NCI-H1694 treated with DMSO at 0.1 percent for 48 hours (cell line): ENCODE results near the gene DSG2.

Experiments used
- DNase-seq: peaks from one replicate; lab custom pipeline; 2025; lab: John Stamatoyannopoulos, UW

DSG2 gene

DNA sequence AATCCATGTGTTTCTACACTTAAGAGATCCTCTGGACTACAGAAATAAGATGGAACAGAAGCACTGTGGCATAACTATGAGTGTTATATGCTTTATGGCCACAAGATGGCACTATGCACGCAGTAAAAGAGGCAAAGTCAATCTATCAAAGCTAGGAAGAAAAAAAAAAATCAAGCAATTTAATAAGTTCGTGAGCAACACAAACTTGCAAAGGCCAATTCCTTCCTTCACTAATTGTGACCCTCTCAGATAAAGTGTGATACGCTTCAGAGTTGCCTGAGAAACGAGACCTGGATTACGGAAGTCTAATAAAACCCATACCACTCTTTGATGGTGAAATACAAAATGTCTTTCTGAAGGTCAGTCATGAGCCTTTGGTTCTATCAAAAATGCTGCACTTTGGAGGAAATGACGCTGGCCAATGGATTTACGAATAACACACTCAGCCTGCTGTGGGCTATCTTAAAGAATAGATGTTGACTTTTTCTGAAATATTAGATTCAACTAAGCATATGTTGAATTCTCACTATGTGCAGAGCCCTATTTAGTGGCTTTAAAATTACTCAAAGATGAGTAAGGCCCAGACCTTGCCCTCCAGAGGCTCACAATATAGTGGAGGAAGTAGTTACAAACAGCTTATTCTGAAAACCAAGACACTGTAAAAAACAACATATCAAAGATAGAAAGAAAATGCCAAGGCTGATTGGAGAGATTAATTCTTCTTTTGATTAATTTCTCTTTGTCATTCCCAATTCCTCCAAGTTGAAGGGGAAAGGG is 58.2 kb downstream of the DSG2 start:
- DNase-seq, result peak; percentile 67

DNA sequence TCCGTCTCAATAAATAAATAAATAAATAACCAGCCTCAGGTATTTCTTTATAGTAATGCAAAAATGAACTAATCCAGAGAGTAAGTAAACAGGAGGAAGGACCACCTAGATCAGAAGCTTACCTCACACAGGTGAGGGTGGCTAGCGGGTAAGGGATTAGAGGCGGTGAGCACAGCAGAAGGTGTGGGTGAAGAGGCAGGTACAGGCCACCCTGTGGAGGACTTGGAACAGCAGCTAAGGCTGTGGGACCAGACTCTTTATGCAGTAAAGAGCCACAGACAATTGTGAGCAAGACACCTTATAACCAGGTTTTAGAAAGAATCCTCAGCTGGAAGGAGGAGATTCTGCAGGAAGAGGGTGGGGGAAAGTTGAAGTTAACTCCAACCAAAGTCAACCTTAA is 59.5 kb downstream of the DSG2 start:
- no peak for DNase-seq

DNA sequence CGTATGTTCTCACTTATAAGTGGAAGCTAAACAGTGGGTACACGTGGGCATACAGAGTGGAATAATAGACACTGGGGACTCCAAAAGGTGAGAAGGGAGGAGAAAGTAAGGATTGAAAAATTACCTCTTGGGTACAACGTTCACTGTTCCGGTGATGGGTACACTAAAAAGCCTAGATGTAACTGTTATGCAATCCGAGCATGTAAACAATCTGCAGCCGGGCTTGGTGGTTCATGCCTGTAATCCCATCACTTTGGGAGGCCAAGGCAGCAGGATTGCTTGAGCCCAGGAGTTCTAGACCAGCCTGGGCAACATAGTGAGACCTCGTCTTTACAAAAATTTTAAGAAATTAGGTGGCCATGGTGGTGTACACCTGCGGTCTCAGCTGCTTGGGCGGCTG is 60.6 kb downstream of the DSG2 start:
- no peak for DNase-seq

DNA sequence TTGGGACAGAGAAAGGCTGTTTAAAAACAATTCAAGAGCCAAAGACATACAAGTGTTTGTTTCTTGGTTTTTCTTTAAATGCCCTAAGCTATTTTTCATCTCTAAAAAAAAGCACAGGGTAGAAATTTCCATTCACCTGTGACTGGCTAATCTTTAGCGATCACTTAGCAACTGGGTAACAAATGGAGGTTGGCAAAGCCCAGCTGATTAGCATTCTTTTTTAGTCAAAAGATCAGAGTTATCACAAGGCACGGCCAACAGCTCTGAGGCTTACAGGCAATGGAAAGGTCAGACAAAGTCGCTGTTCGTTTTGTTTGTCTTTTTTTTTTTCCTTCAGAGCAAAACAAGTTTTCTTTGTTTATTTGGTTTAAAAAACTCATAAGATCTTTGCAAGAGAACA is 64.7 kb downstream of the DSG2 start:
- no peak for DNase-seq

DNA sequence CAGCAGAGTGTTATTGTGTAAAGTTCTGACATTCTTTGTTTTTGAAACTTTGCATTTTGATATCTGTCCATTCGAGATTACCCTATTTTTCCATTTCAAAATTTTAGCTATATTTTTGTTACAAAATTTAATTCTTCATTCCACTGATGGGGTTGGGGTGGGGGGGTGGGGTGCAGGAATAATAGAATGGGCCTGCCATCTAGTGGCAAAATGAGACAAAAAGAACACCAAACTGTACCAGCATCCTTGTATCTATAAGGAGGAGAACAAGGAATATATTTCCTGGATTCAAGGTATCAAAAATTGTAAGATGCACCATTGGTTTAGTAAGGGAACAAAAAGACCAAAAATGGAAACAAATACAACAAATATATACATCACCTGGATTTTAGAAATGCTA is 65.8 kb downstream of the DSG2 start:
- DNase-seq, result no peak

DNA sequence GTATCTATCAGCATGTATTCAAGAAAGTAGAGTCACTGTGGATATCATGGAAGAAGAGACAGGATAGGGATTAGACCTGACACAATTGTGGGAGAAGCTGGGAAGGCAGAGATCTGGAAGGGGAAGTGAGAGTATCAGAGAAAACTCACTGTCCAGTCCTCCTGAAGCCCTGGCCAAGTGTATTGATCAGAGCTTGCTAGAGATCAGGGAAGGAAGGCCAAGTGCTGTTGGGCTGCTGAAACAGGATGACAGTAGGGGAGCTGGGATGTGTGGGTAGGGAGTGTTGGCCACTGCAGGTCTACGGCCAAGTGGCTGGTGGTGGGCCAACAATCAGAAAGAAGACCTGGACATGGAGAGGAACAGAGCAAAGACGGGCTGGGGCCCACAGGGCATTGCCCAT is 67.4 kb downstream of the DSG2 start:
- no peak for DNase-seq

DNA sequence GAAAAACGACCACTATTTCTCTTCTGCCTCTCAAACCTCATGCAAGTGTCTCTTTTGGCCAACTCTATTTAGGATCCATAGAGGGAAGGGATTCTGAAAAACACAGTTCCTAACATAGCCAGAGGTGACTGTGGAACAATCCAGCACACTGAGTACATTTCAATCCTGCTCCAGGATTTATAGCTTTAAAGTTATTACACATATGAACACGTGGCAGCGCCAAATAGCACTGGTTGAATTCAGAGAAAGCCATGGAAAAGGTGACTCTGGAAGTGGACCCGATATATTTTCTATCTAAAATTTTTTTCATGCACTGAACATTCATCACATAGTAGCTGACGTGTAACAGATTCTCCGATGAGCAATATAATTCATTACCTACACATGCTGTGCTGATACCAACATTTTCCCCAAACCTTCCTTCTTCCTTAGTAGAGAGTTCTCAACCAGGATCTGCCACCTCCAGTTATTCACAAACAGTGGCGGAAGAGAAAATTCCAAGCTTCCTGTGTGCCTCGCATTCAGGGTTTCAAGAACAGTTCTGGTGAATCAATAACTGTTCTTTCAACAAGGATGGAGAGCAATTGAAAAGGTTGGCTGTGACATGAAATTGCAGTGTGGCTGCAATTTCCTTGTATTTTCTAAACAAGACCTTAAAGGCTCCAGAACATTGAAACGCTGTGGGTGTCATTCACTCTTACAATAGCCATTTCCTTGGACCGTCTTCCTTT is 68.0 kb downstream of the DSG2 start:
- no peak for DNase-seq

DNA sequence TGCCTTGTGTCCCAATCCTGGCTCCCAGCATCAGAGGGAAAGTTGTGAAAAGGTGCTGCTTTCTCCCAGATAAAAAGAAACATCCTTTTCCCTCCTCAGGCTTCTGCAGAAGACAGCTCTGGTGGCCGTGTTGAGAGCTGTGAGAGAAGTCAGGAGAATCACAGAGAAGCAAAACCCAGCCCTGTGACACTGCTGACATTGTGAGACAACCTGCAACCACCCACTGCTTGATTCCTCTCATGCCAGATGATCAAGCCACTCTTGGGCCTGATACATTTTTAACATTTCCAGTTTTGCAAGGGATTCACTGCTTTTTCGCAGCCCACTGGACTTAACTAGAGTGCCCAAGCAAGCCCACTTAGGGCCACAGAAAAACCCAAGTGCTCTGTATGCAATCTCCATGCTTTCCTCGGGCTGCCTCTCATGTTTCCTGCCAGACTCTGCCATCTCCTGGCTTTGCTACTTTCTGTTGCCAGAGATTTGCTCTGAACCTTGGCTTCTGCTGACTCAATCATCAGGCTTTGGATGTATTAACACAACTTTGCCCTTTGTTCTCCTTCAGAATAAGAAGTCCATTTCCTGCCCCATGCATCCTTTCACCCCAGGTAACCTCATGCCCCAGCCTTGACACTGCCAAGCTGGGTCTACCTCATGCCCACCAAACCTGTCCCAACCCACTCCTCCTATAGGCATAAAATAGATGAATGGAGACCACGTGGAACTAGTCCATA is 68.8 kb downstream of the DSG2 start:
- no peak for DNase-seq

DNA sequence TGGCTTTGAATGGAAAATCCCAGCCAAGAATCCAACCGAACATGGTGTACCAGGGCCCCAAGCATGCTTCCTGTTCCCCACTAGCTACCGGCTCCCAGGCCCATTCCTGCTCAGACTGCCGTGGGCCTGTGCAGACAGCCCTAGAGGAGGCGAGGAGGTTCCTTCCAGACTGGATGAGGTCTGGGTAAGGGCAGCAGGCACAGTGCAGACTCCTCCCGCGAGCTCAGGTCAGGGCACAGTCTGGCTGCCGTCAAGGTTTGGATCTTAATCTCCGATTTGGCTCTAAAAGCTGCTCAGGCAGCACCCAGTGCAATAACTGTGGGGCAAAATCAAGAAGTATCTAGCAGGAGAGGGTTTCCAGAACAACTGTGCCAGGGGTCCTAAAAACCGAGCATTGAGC is 74.4 kb downstream of the DSG2 start:
- no peak for DNase-seq

DNA sequence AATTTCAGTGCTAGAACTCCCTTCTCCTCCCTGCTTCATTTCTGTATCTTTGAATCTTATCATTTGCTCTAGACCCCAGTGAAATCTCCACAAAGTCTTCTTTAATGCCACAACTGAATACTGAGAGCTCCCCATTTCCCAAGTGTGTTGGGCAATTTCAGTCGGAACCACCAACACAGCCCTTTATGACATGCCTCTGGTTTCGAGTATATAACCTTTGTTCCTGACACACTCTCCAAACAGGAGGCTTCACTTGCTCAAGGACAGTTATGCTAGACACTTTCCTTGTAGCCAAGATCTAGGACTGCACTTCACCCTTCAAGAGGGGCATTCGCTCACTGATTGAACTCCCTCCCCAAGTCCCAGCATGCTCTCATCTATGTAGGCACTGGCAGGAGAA is 75.1 kb downstream of the DSG2 start:
- no peak for DNase-seq

DNA sequence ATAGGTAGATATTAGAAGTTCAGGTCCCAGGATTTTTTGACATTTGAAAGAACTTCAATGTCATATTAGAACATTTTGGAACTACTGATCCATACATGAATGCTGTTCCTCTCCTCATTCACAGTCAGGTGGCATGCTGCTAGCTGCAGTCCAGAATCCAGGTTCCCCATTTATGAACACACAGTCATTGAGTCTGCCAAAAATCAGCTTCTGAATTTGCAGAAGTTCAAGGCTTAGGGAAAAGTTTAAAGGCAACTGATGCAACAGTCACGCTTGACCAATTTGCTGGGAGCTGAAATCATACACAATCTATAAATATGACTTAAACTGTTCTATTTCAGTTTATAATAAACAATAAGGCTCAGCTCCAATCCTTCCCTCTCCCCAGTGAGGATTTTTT is 76.4 kb downstream of the DSG2 start:
- no peak for DNase-seq

DNA sequence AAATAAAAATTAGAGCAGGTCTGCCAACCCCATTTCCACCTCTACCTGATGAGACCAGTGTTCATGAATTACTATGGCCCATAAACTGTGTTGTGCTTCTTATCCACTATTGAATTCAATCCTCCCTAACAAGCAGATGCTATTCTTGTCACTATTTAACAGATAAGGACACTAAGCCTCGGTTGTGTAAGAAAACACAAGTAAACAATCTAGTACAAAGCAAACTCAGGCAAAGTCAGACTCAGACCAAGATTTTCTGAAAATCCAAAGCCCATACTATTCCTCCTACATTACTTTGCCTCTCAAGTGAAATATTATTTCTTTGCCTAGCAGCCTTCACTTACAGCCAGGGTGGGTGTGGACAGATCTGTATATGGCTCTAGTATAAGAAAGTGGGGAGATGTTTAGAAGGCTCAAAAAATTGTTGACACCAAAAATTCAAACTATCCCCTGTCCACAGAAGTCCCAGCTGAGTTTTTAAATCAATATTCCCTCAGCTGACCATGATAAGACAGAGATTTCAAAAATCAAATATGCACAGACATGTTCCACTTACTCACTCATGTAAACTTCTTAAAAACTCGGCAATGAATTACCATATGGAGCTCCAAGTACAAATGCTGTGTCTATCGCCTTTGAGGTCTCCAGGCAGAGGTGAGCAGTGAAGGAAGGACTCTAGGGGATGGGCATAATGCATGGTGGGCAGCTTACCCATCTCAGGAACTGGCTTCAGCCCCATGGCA is 77.7 kb downstream of the DSG2 start:
- DNase-seq, result no peak

DNA sequence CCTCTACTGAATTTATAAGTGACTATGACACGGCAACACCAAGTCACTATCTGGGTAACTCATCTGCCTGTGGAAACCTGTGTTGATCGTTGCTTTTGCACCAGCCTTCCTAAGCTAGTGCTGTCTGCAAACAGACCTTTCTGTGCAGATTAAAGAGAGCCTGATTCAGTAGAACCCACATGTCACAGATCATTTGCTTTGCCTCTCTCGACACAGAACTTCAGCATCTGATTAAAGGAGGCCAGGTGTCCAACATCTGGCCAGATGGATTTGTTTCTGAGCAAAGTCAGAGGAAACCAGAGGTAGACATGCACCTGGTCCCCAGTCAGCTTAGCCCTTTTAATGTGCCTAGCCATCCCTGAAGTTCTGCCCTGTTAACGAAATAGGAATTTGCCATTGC is 78.7 kb downstream of the DSG2 start:
- no peak for DNase-seq

DNA sequence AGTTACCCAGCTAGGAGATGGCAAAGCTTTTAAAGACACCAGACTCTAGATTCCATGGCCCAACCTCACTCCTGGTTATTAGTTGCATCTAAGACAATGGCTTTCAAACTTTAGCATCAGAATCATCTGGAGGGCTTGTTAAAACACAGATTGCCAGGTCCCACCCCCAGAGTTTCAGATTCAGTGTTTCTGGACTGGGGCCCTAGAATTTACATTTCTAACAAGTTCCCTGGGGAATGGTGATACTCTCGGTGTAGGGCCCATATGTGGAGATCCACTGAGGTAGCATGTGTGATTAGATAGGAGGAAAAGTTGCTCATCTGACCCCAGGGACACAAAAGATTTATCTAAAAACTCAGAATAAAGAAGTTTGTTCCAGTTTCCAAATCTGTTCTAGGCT is 79.2 kb downstream of the DSG2 start:
- no peak for DNase-seq

DNA sequence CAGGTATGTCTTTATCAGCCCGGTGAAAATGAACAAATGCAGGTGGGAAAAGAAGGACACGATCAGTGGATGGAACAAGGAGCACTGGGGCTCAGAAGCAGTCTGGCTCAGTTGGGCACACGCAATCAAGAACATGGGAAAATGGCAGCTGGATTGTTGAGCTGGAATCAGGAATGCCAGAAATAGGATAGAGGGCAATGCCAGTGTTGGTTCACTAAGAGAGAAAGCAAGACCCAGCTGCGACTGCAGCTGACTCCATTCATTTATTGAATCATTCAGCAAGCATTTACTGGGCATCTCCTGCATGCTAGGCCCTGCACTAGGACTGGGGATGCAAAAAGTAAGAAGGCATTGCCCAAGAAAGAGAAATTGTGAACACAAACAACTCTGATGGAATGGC is 80.1 kb downstream of the DSG2 start:
- no peak for DNase-seq

DNA sequence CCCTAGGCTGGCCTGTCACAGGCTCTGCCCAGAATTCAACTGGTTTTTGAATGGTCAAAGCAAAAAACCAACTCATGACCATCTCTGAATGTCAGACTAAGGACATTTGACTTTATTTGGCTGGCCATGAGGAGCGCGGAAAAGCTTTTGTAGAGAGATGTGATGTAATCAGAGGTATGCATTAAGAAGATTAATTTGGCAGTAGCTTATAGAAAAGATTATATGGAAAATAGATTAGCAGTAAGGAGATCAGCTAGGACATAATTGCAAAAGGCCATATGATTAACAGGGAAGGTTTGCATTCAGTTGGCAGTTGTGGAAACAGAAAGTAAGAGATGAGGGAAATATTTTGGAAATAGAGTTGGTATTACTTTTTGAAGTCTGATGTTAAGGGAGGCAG is 81.4 kb downstream of the DSG2 start:
- no peak for DNase-seq

DNA sequence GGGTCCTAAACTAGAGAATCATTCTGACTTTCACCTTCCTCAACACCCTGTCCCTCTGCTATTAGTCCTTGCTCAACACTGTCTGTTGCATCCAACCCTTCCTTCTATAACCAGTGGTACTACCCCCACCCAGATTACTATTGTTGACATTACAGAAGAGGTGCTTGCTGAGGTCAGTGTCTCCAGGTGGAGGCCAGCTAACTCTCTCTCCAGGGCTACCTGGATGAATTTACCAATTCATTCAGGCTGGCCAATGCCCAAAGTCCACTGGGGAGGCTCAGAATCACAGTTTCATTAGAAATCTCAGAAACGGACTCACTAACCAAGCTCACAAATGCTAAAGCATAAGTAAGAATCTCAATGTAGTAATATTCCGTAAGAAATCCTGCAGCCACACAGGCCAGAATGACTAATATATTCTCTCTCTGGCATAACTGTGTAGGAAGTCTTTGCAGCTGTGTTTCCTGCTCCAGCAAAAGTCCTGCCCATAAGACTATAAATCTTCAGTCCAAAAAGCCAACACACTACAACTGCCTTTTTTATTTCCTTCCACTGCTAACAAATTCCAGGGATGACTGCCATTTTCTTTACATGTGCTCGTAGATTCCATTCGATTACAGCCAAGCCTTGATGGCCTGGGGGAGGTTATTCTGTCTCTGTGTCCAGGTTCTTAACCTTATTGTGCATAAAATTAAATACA is 83.7 kb downstream of the DSG2 start:
- DNase-seq, result no peak

DNA sequence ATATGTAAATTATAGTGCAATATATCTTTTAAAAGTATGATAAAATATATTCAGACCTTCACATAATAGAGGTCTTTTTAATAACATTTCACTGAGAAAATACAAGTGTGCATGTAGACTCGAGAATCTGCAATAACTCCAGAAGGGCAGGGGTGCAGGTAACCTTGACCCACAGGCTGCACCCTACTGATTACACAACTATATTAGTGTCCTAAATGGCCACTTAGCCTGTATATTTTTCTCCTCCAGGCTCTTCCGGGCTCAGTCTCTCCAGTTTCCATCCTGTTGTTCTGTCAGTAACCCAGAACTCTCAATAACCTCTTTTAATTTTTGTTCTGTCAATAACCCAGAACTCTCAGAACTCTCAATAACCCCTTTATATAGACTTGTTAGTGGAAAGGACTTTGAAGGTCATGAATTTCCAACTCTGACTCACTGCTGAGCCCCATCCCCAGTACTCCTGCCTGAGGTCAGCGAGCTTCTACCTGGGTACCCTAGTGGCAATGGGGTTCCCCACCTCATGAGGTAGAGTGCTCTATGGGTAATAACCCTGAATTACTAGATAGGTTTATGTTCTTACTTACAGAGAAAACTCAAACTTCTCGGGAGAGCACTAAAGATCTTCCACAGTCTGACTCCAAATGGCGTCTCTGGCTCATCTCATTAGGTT is 85.3 kb downstream of the DSG2 start:
- DNase-seq, result no peak

DNA sequence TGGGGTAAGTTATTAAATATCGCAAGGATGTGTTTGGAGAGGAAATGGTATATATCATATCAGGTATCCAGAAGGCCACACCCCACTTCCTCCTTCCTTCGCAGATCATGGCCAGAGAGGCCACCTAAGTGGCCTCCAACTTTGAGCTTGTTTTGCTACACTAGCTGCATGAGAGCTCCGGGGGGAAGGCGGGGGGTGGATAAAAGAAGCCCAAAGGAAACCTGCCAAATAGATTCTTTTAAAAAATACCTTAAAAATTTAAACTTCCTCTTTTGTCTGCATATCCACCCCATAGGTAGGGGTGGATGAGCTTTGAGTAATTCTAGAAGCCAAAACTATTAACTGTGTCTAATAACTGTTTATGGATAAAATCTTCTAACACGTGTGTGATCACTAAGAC is 88.0 kb downstream of the DSG2 start:
- no peak for DNase-seq

DNA sequence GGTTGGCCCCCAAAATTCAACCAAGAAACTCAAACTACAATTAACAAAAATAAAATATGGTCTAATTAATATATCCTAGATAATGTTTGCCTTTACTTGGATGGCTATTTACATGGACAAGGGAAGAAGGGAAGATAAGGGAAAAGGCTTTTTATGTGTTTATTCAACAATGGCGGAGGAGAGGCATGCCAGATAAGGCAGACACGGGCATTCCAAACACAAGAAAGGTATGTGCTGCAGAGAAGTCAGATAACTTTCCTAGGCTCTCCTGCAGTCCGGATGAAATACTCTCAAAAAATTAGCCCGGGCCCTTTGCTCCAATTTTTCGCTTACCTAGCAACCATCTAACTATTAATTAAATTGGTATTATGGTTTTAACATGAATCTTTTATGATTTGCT is 88.6 kb downstream of the DSG2 start:
- DNase-seq, result no peak

DNA sequence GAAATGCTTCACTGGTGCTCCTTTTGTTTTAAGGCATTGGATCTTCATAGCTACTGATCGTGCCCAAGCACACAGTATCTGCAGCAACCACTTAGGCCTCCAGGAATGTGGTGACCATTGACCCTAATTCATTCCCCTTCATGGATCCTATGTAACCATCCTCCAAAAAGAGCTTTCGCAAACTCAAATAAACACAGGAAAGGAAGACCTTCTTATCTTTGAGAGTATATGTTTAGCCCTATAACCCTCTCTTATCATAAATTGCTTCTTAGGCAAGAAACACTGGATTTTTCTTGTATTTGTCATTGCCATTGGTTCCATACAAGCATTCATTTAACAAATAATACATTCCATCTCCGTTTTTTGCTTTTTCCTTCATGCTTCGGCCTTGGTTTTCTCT is 89.6 kb downstream of the DSG2 start:
- no peak for DNase-seq
